Ovary (tissue), 3 donors: ENCODE measurements around the gene NKAIN2.

Experiments used
- CTCF ChIP-seq, 3 donors: fragments of 450-650 bp in 2 of 3; fragments of 200-600 bp in 1 of 3; IDR thresholded peaks; one replicate each; pipeline versions ENCODE4 v1.5.1 to v1.8.0; 2016 to 2022; ENCODE audit warnings: antibody characterized with exemption in 3 of 3, mild to moderate bottlenecking in 1 of 3
- EP300 ChIP-seq: sonication (generic); formaldehyde crosslinking; IDR thresholded peaks from one replicate; pipeline ENCODE4 v1.6.1; 2017; ENCODE audit warnings: antibody characterized with exemption
- donor health status: DM: no; HTN: no; CAD: no.

GRCh38 chr6:124273701-124274100 is 470.0 kb downstream of the NKAIN2 start:
- no peak for TF ChIP-seq EP300
- no peak for TF ChIP-seq CTCF (IDR thresholded peaks at IDR 0.05)
